Adrenal gland (tissue), 5 donors: Measurements from ENCODE around the gene FOLR1.

Experiments used
- POLR2A ChIP-seq, 2 donors: fragments of 450-650 bp; IDR thresholded peaks; one replicate each; pipeline ENCODE4 v1.6.1; 2017; ENCODE audit warnings: antibody characterized with exemption in 2 of 2, mild to moderate bottlenecking in 2 of 2, moderate library complexity in 1 of 2
- TF ChIP-seq, protein P1 (sequence below), 6 experiments: fragments of 450-650 bp in 4 of 6; fragments of 200-600 bp in 2 of 6; sonication (generic) in 1 of 6; IDR thresholded peaks; 1 replicate in 5 of 6; 2 replicates in 1 of 6; pipeline versions ENCODE4 v1.5.1 to v1.8.0; 2016 to 2021; ENCODE audit warnings: antibody characterized with exemption in 6 of 6, mild to moderate bottlenecking in 2 of 6, moderate library complexity in 1 of 6
- donor health status: DM: no; HTN: no; CAD: no.

DNA sequence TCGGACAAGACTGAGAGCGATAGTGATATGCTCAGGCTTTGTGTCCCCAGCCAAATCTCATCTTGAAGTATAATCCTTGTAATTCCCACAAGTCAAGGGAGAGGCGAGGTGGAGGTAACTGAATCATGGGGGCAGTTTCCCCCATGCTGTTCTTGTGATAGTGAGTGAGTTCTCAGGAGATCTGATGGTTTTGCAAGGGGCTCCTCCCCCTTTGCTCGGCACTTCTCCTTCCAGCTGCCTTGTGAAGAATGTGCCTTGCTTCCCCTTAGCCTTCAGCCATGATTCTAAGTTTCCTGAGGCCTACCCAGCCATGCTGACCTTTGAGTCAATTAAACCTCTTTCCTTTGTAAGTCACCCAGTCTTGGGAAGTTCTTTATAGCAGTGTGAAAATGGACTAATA lies 17.2 kb downstream of the FOLR1 start:
- TF ChIP-seq POLR2A (IDR thresholded peaks at IDR 0.05), result no peak
- TF ChIP-seq, protein P1, sequence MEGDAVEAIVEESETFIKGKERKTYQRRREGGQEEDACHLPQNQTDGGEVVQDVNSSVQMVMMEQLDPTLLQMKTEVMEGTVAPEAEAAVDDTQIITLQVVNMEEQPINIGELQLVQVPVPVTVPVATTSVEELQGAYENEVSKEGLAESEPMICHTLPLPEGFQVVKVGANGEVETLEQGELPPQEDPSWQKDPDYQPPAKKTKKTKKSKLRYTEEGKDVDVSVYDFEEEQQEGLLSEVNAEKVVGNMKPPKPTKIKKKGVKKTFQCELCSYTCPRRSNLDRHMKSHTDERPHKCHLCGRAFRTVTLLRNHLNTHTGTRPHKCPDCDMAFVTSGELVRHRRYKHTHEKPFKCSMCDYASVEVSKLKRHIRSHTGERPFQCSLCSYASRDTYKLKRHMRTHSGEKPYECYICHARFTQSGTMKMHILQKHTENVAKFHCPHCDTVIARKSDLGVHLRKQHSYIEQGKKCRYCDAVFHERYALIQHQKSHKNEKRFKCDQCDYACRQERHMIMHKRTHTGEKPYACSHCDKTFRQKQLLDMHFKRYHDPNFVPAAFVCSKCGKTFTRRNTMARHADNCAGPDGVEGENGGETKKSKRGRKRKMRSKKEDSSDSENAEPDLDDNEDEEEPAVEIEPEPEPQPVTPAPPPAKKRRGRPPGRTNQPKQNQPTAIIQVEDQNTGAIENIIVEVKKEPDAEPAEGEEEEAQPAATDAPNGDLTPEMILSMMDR (IDR thresholded peaks at IDR 0.05), result no peak
